Measurements from ENCODE around the gene SCN4A.

Gene SCN4A

DNA sequence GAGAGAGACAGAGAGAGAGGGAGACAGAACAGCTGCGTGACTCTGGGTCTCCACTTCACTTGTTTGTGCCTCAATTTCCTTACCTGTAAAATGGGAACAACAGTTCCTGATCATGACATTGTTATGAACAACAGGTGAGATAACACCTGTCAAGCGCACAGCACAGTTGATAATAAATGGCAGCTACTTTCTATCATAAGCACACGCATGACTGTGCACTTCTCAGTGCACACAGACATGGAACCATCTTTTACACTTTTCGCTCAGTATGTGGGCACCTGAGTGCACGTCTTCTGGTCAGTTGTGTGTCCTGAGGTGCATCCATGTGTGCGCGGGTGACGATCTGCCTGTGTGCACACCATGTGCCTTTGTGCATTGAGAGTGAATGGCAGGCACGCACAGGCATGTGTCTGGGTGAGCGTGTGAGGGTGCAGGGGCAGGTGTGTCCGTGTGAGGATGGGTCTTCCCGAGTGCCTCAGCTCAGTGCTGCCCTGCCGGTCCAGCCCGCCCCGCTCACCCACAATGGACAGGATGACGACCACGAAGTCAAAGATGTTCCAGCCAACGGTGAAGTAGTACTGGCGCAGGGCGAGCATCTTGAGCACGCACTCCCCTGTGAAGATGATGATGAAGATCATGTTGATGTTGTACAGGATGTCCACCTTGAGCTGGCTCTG lies 30.3 kb downstream of the SCN4A start:
- H3K9me3 Mint-ChIP-seq = no peaks in the 10 kb centered on the region
- ATAC-seq = no peak
- no peak overlapping the region for H3K4me3 Mint-ChIP-seq

DNA sequence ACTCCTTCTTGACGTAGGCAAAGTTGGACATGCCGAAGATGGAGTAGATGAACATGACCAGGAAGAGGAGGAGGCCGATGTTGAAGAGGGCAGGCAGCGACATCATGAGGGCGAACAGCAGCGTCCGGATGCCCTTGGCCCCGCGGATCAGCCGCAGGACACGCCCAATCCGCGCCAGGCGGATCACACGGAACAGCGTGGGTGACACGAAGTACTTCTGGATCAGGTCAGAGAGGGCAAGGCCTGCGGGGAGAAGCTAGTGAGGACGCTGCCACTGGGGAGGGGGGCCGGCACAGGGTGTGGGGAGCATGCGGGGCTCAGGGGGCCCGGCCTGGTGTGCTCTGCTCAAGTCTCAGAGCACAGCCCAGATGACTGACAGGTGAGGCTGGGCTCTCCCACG lies 31.0 kb downstream of the SCN4A start:
- Mint-ChIP-seq H3K9me3 (no peaks in the 10 kb centered on the region), H3K4me1 (peaks cover 45% of the 10 kb centered on the region), H3K4me3 (no peak overlapping the region), H3K36me3 (no peaks in the 10 kb centered on the region), H3K27ac (no peak overlapping the region)
- DNase-seq (ENCODE audit: low spot score in 2 of 2) (no peak), ATAC-seq (no peak)

More for the DNA sequence above, 30.3 kb downstream of the SCN4A start:
- Mint-ChIP-seq H3K36me3 (no peaks in the 10 kb centered on the region), H3K4me1 (peaks cover 48% of the 10 kb centered on the region), H3K27ac (peak overlapping the region; percentile 73)
- no peak for DNase-seq (ENCODE audit: low spot score in 2 of 2)

DNA sequence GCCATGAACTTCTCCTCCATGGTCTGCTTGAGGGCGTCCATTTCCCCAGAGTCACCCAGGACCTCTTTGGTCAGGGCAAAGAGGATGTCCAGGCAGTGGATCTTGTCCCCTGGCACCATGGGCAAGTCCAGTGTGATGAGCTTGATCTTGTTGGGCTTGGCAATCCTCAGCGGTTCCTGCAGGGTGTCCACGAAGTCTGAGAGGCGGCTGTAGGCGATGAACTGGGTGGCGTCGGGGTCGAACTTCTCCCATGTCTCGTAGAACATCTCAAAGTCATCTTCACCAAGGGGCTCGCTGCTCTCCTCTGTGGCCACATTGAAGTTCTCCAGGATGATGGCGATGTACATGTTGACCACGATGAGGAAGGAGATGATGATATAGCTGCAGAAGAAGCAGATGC lies 31.6 kb downstream of the SCN4A start:
- no peak for ATAC-seq
- no peaks in the 10 kb centered on the region for H3K9me3 Mint-ChIP-seq
- no peak overlapping the region for H3K27ac Mint-ChIP-seq
- no peaks in the 10 kb centered on the region for H3K36me3 Mint-ChIP-seq
- peaks cover 39% of the 10 kb centered on the region for H3K4me1 Mint-ChIP-seq
- no peak overlapping the region for H3K4me3 Mint-ChIP-seq
- no peak for DNase-seq (ENCODE audit: low spot score in 2 of 2)

DNA sequence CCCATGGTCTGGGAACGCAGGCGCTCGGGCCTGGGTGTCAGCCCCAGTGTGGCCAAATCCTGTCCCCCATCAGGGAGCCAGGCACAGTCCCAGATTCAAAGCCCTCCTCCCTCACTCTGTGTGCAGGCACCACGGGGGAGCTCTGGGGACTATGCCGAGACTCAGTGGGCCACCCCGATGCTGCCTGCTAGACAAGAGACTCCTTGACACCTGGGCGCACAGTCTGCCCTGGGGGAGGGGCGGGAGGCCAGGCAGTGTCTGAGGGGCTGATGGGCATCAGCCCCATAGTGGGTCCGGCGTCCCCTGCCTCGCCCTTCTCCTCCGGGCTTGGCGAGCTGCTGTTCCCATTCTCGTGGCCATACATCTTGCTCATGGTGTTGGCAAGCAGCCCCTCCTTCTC lies 32.1 kb downstream of the SCN4A start:
- no peak for ATAC-seq
- Mint-ChIP-seq H3K36me3 (no peaks in the 10 kb centered on the region), H3K27ac (no peak overlapping the region), H3K4me3 (no peak overlapping the region), H3K9me3 (no peaks in the 10 kb centered on the region), H3K4me1 (peaks cover 34% of the 10 kb centered on the region)
- no peak for DNase-seq (ENCODE audit: low spot score in 2 of 2)

DNA sequence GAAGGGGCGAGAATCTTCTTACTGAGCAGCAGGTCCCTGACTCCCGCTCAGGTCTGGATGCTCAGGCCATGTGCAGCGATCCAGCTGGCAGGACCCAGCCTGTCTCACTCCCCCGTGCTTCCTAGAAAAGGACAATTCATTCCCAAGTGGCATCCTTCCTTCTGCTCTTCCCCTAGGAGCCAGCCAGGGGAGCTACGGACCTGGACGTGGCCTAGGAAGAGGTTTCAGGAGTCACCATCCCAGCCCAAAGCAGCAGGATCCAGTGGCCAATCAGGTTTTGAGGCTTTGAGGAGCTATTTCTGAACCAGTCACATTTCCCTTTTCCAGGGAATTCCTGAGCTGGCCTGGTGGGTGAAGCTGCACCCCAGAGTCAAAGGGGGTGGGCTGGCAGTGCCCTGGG lies 32.8 kb downstream of the SCN4A start:
- Mint-ChIP-seq H3K9me3 (no peaks in the 10 kb centered on the region), H3K4me1 (peaks cover 27% of the 10 kb centered on the region), H3K27ac (peak overlapping the region; percentile 77), H3K4me3 (no peak overlapping the region), H3K36me3 (no peaks in the 10 kb centered on the region)
- DNase-seq (ENCODE audit: low spot score in 2 of 2) (no peak), ATAC-seq (no peak)

DNA sequence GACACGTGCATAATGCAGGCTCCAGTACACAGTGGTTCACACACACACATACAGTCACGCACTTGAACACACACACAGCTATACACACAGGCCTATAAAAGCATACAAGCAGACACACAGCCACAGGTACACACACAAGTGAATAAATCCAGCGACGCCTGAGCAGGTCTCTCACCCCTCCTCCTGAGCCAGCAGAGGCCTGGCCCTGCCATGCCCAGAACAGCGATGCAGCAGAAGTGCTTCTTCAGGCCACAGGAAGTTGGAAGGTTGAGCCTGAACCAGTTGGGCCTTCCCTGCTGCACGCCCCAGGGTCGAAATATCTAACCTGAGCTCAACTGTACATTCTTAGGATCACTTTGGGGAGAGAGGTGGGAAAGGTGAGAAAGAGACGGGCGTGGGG lies 33.3 kb downstream of the SCN4A start:
- ATAC-seq = no peak
- H3K4me1 Mint-ChIP-seq = peaks cover 22% of the 10 kb centered on the region
- H3K36me3 Mint-ChIP-seq = no peaks in the 10 kb centered on the region
- H3K27ac Mint-ChIP-seq = peak overlapping the region; percentile 77
- no peak for DNase-seq (ENCODE audit: low spot score in 2 of 2)
- no peaks in the 10 kb centered on the region for H3K9me3 Mint-ChIP-seq
- no peak overlapping the region for H3K4me3 Mint-ChIP-seq

DNA sequence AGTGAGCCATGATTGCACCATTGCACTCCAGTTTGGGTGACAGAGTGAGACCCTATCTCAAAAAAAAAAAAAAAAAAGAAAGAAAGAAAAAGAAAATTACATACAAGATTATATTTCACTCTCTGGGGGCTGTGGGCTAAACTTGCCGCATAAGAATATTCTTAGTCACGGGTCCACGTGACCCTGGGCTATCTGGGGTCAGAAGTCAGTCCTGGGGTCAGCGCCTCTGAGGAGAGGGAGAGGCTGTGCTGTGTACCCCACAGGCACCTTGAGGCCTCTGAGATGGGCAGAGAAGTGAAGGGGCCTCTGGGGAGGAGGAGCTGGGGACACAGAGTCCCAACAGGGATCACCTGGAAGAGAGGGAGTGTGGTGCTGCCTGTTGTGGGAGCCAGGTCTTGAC lies 34.8 kb downstream of the SCN4A start:
- H3K36me3 Mint-ChIP-seq = no peaks in the 10 kb centered on the region
- peak overlapping the region; percentile 77 for H3K27ac Mint-ChIP-seq
- no peak overlapping the region for H3K4me3 Mint-ChIP-seq
- DNase-seq (ENCODE audit: low spot score in 2 of 2) (no peak), ATAC-seq (no peak)
- H3K9me3 Mint-ChIP-seq = no peaks in the 10 kb centered on the region
- H3K4me1 Mint-ChIP-seq = peaks cover 24% of the 10 kb centered on the region

DNA sequence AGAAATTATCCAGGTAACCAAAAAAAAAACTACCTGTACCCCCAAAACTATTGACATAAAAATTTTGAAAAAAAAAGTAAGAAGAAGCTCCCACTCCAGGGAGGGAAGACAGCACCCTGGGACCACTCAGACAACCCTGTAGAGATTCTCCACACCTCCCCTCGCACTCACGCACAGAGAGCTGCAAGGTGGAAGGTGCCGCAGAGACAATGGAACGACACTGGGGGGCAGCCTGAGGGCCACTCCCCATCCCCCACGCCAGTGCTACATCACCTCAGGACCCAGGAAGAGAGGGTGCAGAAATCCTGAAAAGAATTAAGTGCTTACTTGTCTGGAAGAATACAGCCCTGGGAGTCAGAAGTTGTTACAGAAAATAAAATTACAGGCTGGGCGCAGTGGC lies 35.4 kb downstream of the SCN4A start:
- Mint-ChIP-seq H3K4me1 (peaks cover 24% of the 10 kb centered on the region), H3K36me3 (no peaks in the 10 kb centered on the region), H3K9me3 (no peaks in the 10 kb centered on the region), H3K27ac (no peak overlapping the region), H3K4me3 (no peak overlapping the region)
- ATAC-seq (no peak), DNase-seq (ENCODE audit: low spot score in 2 of 2) (no peak)

DNA sequence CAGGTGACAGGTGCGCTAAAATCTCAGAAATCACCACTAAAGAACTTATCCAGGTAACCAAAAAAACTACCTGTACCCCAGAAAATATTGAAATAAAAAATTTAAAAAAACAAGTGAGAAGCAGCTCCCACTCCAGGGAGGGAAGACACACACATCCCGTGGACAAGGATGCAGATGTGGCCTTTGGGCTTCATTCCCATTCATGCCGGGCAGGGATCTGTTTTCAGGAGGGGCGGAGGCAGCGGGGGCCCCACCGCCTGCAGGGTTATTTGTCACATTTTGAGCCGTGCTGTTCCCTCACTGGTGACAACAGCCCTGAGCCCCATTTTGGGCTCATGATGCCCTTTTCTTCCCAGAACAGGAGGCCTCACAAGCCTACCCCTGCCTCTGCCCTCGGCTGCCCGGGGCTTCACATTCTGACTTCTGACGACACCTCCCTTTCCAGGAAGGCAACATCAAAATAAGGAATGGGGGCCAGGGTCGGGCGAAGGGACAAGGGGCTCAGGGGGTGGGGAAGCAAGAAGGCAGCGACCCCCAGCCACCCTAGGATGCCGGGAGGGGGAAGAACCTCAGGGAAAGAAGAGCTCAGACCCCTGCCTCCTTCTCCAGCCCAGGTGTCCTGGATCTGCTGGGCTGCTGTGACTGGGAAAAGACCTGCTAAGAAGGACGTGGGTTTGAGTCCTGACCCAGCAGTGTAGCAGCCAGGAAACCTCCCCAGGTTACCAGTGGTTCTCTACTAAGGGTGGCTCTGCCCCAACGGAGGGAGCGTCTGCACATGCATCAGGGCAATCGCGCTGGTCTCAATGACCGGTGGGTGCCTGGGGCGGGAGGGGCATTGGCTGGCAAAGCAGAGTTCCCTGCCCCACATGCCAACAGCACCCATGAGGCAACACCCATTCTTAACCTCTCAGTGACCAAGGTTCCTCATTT lies 38.3 kb downstream of the SCN4A start:
- Mint-ChIP-seq H3K4me1 (peaks cover 39% of the 10 kb centered on the region), H3K9me3 (no peaks in the 10 kb centered on the region), H3K4me3 (no peak overlapping the region), H3K36me3 (no peaks in the 10 kb centered on the region), H3K27ac (no peak overlapping the region)
- no peak for DNase-seq (ENCODE audit: low spot score in 2 of 2)
- no peak for ATAC-seq

DNA sequence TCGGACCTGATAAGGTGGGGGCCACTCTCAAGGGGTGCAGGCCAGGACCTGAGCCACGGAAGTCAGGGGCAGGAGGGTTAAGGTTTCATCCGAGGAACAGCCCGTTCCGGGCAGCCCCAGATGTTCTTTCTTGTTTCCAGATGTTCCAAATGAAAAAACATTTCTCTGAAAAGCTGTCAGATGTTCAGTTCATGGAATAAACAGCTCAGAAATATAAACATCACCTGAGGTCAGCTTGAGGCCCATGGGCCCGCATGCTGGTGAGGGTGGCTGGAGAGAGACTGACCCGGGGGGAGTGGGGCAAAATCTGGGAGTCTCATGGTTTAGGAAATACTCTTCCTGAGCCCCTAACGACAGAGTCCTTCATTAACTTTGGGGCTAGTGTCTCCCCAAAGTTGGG lies 39.1 kb downstream of the SCN4A start:
- H3K4me3 Mint-ChIP-seq = peak overlapping the region; percentile 83

DNA sequence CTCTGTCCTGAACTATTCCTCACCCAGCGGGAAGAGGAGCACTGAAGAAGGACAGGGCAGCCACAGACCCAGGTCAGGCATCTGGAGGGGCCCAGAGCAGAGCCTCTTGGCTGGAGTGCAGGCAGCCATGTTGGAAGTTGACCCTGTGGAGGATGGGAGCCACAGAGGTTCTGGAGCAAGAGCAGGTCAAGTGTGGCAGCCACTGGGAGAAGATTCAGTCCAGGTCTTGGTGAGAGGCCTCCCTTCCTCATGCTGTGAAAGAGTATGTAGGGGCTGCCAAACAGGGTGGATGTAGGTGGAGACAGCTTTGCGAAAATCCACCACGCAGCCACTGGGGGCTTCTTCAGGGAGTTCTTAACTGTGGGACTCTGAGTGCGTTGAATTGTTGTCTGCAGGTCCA lies 40.0 kb downstream of the SCN4A start:
- Mint-ChIP-seq H3K9me3 (no peaks in the 10 kb centered on the region), H3K4me3 (peak overlapping the region; percentile 83), H3K36me3 (no peaks in the 10 kb centered on the region), H3K27ac (peak overlapping the region; percentile 92), H3K4me1 (peaks cover 28% of the 10 kb centered on the region)
- DNase-seq (ENCODE audit: low spot score in 2 of 2) (no peak), ATAC-seq (no peak)

More for the DNA sequence above, 39.1 kb downstream of the SCN4A start:
- no peaks in the 10 kb centered on the region for H3K36me3 Mint-ChIP-seq
- peaks cover 31% of the 10 kb centered on the region for H3K4me1 Mint-ChIP-seq
- DNase-seq (ENCODE audit: low spot score in 2 of 2) = no peak
- H3K9me3 Mint-ChIP-seq = no peaks in the 10 kb centered on the region
- ATAC-seq = no peak
- peak overlapping the region; percentile 92 for H3K27ac Mint-ChIP-seq

DNA sequence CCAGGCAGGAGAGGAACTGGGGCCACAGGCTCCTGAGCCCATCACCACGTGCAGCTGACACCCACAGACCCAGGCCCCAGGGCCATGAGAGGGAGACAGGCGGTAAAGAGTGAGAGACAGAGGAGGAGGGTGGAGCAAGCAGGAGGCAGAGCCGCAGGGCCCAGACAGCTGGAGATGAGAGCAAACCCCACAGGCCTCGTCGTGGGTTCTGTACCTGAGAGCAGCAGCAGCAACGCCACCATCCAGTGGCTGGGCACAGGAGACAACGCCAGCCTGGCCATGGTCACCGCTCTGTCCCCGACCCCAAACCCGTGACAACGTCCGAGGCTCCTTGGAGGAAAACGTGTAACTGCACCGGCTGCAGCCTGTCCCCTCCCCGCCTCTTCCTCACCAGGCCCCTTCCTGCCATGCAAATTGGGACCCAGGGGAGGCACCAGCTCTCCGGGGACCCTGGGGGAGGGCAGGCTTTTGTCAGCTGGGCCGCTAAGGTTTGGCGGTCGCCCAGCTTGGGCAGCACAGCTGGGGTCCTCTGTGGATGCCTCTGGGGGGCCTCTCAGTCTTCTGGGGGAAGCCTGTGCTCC lies 40.6 kb downstream of the SCN4A start, which contains the start of gene CD79B:
Gene CD79B, minus strand, starts transcription at position 351 of the 581 bp plus-strand sequence. Its CDS starts 70 bp downstream, at position 281.
- Mint-ChIP-seq H3K4me1 (peaks cover 28% of the 10 kb centered on the region), H3K36me3 (no peaks in the 10 kb centered on the region), H3K9me3 (no peaks in the 10 kb centered on the region), H3K4me3 (peak within 1 kb of the TSS; percentile 83), H3K27ac (peak within 1 kb of the TSS; percentile 92)
- DNase-seq (ENCODE audit: low spot score in 2 of 2) = no peak
- ATAC-seq = peak; percentile 69

DNA sequence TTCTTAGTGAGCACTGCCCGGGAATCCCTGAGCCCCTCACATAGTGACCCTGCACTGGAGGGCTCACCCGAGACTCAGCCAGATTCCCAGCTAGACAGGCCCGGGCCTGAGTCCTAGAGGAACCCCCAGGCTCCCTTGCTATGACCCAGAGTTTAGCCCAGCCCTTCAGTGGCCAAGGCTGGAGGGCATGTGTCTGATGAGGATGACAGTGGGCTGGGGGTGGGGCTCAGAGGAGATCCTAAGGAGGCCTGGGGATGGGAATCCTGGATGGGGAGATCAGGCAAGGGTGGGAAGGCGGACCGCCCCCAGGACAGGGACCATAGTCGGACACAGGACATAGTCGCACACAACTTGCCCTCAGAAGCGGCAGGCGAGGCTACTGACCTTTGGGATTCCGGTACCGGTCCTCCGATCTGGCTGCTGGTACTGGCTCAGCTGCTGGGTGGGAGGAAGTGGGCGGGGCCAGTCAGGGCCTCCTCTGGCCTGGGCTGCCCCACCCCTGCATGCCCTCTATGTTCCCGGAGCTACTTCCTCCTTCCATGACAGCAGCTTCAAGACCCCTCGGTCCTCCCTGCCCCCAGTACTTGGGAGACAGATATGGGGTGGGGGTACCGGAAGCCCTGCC lies 41.7 kb downstream of the SCN4A start:
- peak overlapping the region; percentile 92 for H3K27ac Mint-ChIP-seq
- ATAC-seq = peak; percentile 82
- H3K36me3 Mint-ChIP-seq = no peaks in the 10 kb centered on the region
- peak overlapping the region; percentile 83 for H3K4me3 Mint-ChIP-seq
- H3K4me1 Mint-ChIP-seq = peaks cover 28% of the 10 kb centered on the region
- DNase-seq (ENCODE audit: low spot score in 2 of 2) = peak; percentile 42 to 77
- H3K9me3 Mint-ChIP-seq = no peaks in the 10 kb centered on the region

DNA sequence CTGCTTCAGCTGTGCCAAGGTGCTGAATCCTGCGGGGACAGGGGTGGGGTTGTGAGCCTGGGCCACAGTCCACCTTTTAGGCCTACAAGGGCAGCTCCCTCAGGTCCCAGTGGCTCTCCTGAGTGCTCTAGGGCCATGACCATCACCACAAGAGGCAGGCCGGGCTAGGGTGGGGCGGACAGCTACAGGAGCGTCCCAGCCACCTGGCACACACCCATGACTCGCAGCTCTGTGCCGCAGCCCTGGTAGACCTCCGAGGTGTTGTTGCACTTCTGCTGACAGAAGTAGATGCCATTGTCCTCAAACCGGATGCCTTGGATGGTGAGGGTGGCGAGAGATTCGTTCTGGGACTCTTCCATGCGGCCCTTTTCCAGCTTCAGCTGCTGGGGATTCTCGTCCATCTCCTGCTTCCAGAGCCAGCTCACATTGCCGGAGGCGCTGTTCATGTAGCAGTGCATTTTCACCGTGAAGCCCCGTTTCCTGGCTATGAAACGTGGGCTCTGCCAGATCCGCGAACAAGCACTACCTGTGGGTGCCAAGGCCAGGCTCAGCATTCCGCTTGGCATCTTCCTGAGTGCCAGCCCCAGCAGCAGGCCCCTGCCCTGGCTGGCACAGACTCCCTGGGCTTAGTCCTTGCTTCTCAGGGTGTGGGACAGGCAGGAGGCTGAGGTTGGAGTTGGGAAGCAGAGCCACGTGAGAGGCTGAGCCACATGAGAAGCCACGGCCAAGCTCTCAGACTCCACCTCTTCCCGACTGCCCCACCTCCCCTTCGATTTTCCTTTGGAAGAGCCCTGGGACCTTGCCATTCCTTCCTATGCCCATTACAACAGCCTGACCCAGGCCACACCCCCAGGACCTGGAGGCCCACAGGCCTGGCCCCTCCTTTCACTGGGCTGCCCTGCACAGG lies 42.6 kb downstream of the SCN4A start:
- Mint-ChIP-seq H3K36me3 (no peaks in the 10 kb centered on the region), H3K4me1 (peaks cover 28% of the 10 kb centered on the region), H3K9me3 (no peaks in the 10 kb centered on the region), H3K27ac (peak overlapping the region; percentile 92), H3K4me3 (peak overlapping the region; percentile 83)
- ATAC-seq = no peak
- DNase-seq (ENCODE audit: low spot score in 2 of 2) = no peak

Measured in stimulated activated effector memory CD8-positive, alpha-beta T cell treated with anti-CD3 and anti-CD28 coated beads, Interleukin-12 subunit alpha, Interleukin-12 subunit beta, amount 100 ng/mL, for 72 hours (primary cell).